Measurements from ENCODE around the gene CTBP1. TPM values are rescaled to one million over a fixed set of nuclear protein-coding genes. Genes with fewer than 3 reads are reported as not detected.

Gene CTBP1
- total and polyA plus RNA-seq, 2 experiments from 2014 or later: 74.0 to 192 TPM

DNA sequence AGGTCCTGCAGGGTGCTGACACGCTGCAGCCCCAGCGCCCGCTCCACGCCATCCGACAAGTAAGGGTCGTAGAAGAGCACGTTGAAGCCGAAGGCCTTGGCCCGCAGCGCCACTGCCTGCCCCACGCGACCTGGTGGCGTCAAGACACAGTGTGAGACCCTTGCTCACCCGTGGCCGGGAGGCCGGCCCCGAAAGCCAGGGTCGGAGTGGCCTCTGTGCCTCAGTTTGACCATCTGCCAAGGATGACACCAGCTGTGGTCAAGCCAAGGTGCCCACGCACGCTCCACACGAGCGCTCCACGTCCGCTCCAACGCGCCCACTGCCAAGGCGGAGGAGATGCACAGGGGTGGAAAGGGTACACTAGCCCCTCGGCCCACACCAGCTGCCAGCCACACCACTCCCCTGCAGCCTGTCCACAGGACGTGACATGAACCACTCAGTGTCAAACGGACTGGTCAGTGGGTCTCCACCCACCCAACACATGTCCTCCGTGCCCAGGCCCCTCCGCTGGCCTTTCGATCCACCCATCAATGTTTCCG is 32.8 kb downstream of the CTBP1 start (continued):
- TF ChIP-seq, protein P1, sequence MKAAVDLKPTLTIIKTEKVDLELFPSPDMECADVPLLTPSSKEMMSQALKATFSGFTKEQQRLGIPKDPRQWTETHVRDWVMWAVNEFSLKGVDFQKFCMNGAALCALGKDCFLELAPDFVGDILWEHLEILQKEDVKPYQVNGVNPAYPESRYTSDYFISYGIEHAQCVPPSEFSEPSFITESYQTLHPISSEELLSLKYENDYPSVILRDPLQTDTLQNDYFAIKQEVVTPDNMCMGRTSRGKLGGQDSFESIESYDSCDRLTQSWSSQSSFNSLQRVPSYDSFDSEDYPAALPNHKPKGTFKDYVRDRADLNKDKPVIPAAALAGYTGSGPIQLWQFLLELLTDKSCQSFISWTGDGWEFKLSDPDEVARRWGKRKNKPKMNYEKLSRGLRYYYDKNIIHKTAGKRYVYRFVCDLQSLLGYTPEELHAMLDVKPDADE (IDR thresholded peaks at IDR 0.05): no peak
- TF ChIP-seq EZH2 (IDR thresholded peaks at IDR 0.05; ENCODE audit: low read depth, unreplicated experiment) (no peak), JUNB (IDR thresholded peaks at IDR 0.05; ENCODE audit: unreplicated experiment) (no peak), ZNF331 (CRISPR knock-in tag; IDR thresholded peaks at IDR 0.05; ENCODE audit: low read depth) (no peak), CREB1 (CRISPR knock-in tag; IDR thresholded peaks at IDR 0.05; ENCODE audit: low read depth) (no peak), EZH2phosphoT487 (IDR thresholded peaks at IDR 0.05; ENCODE audit: unreplicated experiment) (no peak), POLR2AphosphoS5 (IDR thresholded peaks at IDR 0.05; ENCODE audit: low read depth) (no peak), NANOG (IDR thresholded peaks at IDR 0.05; ENCODE audit: borderline replicate concordance) (no peak)
- TF ChIP-seq, protein P2, sequence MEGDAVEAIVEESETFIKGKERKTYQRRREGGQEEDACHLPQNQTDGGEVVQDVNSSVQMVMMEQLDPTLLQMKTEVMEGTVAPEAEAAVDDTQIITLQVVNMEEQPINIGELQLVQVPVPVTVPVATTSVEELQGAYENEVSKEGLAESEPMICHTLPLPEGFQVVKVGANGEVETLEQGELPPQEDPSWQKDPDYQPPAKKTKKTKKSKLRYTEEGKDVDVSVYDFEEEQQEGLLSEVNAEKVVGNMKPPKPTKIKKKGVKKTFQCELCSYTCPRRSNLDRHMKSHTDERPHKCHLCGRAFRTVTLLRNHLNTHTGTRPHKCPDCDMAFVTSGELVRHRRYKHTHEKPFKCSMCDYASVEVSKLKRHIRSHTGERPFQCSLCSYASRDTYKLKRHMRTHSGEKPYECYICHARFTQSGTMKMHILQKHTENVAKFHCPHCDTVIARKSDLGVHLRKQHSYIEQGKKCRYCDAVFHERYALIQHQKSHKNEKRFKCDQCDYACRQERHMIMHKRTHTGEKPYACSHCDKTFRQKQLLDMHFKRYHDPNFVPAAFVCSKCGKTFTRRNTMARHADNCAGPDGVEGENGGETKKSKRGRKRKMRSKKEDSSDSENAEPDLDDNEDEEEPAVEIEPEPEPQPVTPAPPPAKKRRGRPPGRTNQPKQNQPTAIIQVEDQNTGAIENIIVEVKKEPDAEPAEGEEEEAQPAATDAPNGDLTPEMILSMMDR (conservative IDR thresholded peaks at IDR 0.05; ENCODE audit: low read depth in 2 of 2): no peak

DNA sequence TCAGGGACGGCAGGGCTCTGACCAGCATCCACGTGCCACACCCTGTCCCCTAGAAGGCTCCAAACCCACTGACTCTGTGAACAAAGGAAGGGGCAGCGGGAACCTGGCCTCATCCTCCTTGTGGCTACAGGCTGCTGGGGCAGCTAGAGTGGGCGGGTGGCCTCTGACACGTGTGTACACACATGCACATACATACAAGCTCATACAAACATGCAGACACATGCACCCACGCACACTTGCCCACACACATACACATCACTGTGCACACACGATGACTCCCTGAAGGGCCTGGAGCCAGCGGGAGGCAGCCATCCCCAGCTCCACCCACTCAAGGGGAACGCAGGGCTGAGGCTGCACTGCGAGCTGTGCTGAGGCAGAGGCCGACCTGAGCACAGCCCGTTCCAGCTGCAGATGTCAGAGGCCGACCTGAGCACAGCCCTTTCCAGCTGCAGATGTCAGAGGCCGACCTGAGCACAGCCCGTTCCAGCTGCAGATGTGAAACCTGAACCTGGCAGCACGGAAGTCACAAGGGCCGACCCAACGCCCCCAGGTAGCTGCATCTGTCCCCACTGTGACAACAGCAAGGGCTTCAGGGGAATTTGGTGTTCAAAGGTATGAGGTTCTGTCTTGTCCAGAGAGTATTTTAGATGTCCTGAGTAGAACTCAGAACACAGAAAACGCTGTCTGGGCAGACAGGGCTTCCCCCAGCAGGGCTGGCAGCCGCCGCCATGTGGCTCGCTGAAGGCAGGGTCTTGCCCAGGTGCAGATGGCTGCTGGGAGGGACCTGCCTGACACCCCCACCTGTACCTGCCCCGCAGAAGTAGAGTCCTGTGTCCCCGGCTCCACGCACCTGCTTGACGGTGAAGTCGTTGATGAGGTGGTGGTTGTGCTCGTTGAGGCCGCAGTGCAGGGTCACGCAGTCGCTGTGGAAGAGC is 33.5 kb downstream of the CTBP1 start:
- ATAC-seq: no peak
- no peak for TF ChIP-seq ZNF114 (CRISPR knock-in tag; IDR thresholded peaks at IDR 0.05)
- TF ChIP-seq ZNF331 (CRISPR knock-in tag; IDR thresholded peaks at IDR 0.05; ENCODE audit: low read depth): no peak
- TF ChIP-seq, protein P3, sequence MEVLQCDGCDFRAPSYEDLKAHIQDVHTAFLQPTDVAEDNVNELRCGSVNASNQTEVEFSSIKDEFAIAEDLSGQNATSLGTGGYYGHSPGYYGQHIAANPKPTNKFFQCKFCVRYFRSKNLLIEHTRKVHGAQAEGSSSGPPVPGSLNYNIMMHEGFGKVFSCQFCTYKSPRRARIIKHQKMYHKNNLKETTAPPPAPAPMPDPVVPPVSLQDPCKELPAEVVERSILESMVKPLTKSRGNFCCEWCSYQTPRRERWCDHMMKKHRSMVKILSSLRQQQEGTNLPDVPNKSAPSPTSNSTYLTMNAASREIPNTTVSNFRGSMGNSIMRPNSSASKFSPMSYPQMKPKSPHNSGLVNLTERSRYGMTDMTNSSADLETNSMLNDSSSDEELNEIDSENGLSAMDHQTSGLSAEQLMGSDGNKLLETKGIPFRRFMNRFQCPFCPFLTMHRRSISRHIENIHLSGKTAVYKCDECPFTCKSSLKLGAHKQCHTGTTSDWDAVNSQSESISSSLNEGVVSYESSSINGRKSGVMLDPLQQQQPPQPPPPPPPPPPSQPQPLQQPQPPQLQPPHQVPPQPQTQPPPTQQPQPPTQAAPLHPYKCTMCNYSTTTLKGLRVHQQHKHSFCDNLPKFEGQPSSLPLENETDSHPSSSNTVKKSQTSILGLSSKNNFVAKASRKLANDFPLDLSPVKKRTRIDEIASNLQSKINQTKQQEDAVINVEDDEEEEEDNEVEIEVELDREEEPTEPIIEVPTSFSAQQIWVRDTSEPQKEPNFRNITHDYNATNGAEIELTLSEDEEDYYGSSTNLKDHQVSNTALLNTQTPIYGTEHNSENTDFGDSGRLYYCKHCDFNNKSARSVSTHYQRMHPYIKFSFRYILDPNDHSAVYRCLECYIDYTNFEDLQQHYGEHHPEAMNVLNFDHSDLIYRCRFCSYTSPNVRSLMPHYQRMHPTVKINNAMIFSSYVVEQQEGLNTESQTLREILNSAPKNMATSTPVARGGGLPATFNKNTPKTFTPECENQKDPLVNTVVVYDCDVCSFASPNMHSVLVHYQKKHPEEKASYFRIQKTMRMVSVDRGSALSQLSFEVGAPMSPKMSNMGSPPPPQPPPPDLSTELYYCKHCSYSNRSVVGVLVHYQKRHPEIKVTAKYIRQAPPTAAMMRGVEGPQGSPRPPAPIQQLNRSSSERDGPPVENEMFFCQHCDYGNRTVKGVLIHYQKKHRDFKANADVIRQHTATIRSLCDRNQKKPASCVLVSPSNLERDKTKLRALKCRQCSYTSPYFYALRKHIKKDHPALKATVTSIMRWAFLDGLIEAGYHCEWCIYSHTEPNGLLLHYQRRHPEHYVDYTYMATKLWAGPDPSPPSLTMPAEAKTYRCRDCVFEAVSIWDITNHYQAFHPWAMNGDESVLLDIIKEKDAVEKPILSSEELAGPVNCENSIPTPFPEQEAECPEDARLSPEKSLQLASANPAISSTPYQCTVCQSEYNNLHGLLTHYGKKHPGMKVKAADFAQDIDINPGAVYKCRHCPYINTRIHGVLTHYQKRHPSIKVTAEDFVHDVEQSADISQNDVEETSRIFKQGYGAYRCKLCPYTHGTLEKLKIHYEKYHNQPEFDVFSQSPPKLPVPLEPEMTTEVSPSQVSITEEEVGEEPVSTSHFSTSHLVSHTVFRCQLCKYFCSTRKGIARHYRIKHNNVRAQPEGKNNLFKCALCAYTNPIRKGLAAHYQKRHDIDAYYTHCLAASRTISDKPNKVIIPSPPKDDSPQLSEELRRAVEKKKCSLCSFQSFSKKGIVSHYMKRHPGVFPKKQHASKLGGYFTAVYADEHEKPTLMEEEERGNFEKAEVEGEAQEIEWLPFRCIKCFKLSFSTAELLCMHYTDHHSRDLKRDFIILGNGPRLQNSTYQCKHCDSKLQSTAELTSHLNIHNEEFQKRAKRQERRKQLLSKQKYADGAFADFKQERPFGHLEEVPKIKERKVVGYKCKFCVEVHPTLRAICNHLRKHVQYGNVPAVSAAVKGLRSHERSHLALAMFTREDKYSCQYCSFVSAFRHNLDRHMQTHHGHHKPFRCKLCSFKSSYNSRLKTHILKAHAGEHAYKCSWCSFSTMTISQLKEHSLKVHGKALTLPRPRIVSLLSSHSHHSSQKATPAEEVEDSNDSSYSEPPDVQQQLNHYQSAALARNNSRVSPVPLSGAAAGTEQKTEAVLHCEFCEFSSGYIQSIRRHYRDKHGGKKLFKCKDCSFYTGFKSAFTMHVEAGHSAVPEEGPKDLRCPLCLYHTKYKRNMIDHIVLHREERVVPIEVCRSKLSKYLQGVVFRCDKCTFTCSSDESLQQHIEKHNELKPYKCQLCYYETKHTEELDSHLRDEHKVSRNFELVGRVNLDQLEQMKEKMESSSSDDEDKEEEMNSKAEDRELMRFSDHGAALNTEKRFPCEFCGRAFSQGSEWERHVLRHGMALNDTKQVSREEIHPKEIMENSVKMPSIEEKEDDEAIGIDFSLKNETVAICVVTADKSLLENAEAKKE (CRISPR knock-in tag; IDR thresholded peaks at IDR 0.05): no peak
- TF ChIP-seq CREB1 (CRISPR knock-in tag; IDR thresholded peaks at IDR 0.05; ENCODE audit: low read depth): no peak
- no peak for TF ChIP-seq EZH2phosphoT487 (IDR thresholded peaks at IDR 0.05; ENCODE audit: unreplicated experiment)
- TF ChIP-seq, protein P1 (IDR thresholded peaks at IDR 0.05): no peak

More for the DNA sequence above, 33.5 kb downstream of the CTBP1 start:
- no peaks in the 10 kb centered on the region for H3F3A ChIP-seq (replicated peaks; ENCODE audit: low read depth)
- H3K4me2 ChIP-seq: no peak overlapping the region
- no peaks in the 10 kb centered on the region for H3K9me2 ChIP-seq (ENCODE audit: insufficient read depth)
- no peak overlapping the region for H3K4me3 Mint-ChIP-seq
- H4K20me1 ChIP-seq (replicated peaks; ENCODE audit: insufficient read depth): peaks cover 14% of the 10 kb centered on the region; the same call in 1 of the 2 replicates
- no peak overlapping the region for H3K27ac Mint-ChIP-seq
- no peak overlapping the region for H3K27ac ChIP-seq (ENCODE audit: low read depth)
- no peaks in the 10 kb centered on the region; the same call in 1 of the 2 replicates for H3K79me2 ChIP-seq (replicated peaks; ENCODE audit: insufficient read depth)
- H3K4me3 ChIP-seq: no peak overlapping the region
- no peaks in the 10 kb centered on the region; the same call in 1 of the 2 replicates for H3K36me3 ChIP-seq (ENCODE audit: insufficient read depth)
- no peak for DNase-seq (ENCODE audit: low spot score)
- H2AFZ ChIP-seq: no peak overlapping the region
- H3K27me3 ChIP-seq (ENCODE audit: insufficient read depth): no peaks in the 10 kb centered on the region
- H3K4me1 ChIP-seq (ENCODE audit: insufficient read depth): no peaks in the 10 kb centered on the region
- H3K36me3 Mint-ChIP-seq (ENCODE audit: low read depth): peaks cover 29% of the 10 kb centered on the region
- H3K27me3 Mint-ChIP-seq (ENCODE audit: insufficient read depth, low read depth, poor library complexity): peaks cover 3% of the 10 kb centered on the region
- H3K9me3 Mint-ChIP-seq: no peaks in the 10 kb centered on the region
- no peaks in the 10 kb centered on the region; the same call in 2 of the 3 replicates for H3K4me1 Mint-ChIP-seq

Measured in GM23338 (cell line).